Fibroblast of the aortic adventitia (primary cell): ENCODE data around the gene TEDC1. TPM values are rescaled to one million over a fixed set of nuclear protein-coding genes. Genes with fewer than 3 reads are reported as not detected.

Experiments used
- DNase-seq: peaks from one replicate; pipeline ENCODE4 v3.0.0-alpha.2; 2010; ENCODE audit warnings: low read depth
- H3K4me3 ChIP-seq: 2 replicates; pipeline ENCODE4 v1.5.1; 2011; ENCODE audit warnings: low read depth, mild to moderate bottlenecking, control low read depth, low read length, moderate library complexity
- total RNA-seq: library from RNA; depleted of rRNA; stranded (reverse); fragments of >200 nt; gene quantifications from 2 replicates; pipeline ENCODE4 v1.2.3, GENCODE V29; 2012; ENCODE audit warnings: low replicate concordance
- TF ChIP-seq, protein P1 (sequence below): IDR thresholded peaks from 2 replicates; pipeline ENCODE4 v1.5.1; 2011; ENCODE audit warnings: mild to moderate bottlenecking, low read length, control low read depth, inconsistent platforms; ENCODE audit not compliant: insufficient read depth

TEDC1 gene
- total RNA-seq, 1 donor = 12.6 TPM

DNA sequence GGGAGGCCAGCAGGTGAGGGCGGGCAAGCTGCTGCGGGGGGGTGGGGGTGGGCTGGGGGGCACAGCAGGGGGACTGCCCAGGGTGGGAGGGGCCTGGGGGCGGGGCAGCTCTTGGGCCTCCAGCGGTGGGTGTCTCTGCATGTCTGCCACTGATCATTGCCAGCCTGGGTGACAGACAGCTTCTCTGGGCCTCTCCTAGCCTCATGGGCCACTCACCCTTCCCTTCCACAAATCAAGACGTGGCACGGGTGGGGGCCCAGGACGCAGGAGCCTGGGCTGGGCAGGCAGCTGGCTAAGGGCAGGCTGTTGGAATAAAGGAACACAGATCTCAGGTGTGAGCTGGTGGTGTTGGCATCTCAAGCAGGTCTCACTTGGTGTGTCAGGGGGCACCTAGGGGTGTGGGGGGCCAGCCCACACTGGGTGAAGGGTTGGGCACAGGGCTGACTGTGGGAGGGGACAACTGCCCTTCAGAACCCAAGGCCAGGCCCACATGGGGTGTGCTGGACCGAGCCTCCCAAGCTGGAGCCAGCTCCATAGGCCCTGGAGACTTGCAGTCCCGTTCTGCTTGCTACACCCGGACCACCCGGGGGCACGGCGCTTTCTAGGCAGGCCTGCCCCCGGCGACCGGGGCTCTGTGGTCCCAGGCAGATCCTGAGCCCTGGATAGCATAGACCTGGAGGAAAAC, 3.0 kb downstream of the TEDC1 start:
- no peak overlapping the region for H3K4me3 ChIP-seq
- DNase-seq = no peak
- TF ChIP-seq, protein P1, sequence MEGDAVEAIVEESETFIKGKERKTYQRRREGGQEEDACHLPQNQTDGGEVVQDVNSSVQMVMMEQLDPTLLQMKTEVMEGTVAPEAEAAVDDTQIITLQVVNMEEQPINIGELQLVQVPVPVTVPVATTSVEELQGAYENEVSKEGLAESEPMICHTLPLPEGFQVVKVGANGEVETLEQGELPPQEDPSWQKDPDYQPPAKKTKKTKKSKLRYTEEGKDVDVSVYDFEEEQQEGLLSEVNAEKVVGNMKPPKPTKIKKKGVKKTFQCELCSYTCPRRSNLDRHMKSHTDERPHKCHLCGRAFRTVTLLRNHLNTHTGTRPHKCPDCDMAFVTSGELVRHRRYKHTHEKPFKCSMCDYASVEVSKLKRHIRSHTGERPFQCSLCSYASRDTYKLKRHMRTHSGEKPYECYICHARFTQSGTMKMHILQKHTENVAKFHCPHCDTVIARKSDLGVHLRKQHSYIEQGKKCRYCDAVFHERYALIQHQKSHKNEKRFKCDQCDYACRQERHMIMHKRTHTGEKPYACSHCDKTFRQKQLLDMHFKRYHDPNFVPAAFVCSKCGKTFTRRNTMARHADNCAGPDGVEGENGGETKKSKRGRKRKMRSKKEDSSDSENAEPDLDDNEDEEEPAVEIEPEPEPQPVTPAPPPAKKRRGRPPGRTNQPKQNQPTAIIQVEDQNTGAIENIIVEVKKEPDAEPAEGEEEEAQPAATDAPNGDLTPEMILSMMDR = no peak

DNA sequence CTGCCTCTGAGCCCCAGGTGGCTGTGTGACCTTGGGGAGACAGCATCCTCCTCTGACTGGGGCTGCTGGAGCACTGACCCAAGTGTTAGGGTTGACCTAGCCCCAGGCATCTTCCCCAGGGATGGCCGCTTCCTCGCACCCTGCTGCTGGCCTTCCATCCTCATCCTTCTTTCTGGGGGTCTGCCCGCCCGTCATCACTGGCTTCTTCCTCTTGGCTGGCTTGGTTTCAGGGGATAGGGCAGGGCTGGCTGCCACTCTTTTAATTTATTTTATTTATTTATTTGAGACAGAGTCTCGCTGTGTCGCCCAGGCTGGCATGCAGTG, 3.5 kb downstream of the TEDC1 start:
- H3K4me3 ChIP-seq = no peak overlapping the region
- DNase-seq = no peak
- TF ChIP-seq, protein P1 = no peak

DNA sequence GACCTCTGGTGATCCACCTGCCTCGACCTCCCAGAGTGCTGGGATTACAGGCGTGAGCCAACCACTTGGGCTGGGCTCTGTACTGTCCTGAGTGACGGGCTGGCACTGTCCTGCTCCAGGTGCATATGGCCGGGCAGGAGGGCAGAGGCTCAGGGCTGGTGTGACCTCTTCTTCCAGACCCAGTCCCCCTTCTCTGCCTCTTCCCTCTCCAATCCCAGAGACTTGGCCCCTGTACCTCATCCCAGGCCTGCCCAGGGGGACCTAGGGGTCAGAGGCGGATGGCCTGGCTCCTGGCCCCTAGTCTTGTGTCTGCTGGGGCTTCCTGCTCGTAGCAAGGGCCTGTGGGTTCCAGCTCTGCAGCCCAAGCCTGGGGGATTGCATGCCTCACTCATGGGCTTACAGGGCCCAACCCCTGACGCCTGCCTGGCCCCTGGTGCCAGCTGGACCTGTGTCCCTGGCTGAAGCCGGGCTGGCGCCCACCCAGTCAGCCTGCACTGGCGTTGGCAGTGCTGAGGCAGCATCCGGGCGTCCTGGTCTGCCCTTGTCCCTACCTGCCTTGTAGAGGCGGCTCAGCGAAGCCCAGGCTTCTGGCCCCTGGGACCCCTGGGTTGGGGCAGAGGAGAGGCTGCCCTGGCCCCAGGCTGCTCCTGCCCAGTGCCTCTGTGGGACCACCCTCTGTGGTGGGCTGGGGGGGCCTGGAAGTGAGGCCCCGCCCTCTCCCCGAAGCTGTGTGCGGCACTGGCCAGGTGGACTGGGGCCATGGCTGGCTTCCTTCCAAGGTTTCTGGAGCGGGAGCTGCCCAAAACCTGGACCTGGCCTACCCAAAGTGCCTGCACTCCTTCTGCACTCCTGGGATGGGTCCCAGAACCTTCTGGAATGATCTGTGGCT, 4.3 kb downstream of the TEDC1 start:
- H3K4me3 ChIP-seq = no peak overlapping the region
- no peak for DNase-seq
- TF ChIP-seq, protein P1 = no peak

DNA sequence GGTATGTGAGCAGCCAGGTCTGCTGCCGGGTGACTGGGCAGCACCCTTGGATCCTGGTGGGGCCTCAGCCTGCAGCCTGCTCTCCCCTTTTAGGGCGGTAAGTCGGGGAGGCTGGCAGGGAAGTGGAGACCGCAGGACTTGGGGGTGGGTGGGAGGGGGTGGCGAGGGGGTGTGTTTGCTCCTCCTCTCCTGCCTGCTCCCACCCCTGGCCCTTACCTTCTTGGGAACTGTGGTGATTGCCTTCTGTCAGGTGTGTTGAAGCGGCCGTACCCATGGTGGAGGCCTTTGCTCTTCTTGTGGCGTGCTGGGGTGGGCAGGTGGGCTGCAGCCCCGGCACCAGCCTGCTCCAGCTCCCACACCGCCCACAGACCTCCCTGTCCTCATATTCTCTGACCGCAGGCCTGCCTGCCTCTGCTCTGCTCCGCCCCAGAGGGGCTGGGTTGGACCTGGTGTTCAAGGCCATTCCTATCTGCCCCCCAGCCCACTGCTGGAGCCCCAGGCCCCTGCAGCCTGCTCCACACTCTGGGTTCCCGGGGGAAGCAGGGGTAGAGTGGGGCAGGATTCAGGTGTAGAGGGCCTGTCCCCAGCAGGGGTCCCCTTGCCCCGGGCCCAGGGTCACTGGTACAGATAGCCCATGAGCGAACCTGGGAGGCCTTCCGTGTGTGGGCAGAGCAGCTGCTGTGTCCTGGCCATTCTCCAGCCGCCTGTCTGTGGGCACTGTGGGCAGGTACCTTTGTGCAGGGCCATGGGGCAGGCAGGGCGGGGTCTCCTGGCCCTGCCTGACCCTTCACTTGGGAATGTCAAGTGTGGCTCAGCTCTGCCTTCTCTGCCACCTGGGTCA, 5.2 kb downstream of the TEDC1 start:
- H3K4me3 ChIP-seq = no peak overlapping the region
- TF ChIP-seq, protein P1 = no peak
- DNase-seq = no peak

DNA sequence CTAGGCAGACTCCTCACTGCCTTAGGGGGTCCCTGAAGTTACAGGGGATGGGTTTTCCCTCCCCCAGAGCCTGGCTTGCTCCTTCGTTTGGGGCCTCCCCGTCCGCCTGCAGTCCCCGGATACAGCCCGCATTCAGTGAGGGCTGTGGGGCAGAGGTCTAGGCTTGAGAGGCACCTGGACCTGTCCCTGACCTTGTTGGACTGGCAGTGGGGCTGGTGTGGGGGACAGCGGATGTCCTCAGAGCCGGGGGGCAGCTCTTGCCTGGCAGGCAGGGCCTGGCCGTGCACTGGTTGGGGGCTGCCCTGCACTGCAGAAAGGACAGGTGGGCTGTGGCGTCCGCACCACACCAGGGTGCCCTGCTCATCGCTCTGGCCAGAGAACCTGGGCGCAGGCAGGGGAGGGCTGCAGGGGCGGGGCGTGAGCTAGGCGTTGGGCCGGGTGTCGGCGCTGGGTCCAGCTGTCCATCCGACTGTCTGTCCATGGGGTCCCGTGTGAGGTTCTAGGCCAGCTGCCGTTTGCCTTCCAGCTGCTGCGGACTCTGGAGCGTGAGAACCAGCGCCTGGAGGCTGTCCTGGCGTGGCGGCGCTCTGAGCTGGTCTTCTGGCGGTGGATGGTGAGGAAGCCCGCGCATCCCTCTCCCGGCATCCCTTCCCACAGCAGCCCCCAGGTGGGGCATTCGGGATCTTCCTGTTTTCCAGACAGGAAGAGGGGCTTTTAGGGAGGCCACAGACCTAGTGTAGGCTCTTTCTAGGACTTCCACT, 6.0 kb downstream of the TEDC1 start:
- H3K4me3 ChIP-seq = no peak overlapping the region
- TF ChIP-seq, protein P1 = no peak
- no peak for DNase-seq
